Bladder microvascular endothelial cell (primary cell): ENCODE data around the gene OR10K1. TPM values are rescaled to one million over a fixed set of nuclear protein-coding genes. Genes with fewer than 3 reads are reported as not detected.

Experiments used
- total RNA-seq: library from RNA; depleted of rRNA; stranded (reverse); fragments of >200 nt; gene quantifications from 2 replicates; pipeline ENCODE4 v1.2.3, GENCODE V29; 2014

OR10K1 gene, protein sequence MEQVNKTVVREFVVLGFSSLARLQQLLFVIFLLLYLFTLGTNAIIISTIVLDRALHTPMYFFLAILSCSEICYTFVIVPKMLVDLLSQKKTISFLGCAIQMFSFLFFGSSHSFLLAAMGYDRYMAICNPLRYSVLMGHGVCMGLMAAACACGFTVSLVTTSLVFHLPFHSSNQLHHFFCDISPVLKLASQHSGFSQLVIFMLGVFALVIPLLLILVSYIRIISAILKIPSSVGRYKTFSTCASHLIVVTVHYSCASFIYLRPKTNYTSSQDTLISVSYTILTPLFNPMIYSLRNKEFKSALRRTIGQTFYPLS
- total RNA-seq, result not detected in 2 replicates

DNA sequence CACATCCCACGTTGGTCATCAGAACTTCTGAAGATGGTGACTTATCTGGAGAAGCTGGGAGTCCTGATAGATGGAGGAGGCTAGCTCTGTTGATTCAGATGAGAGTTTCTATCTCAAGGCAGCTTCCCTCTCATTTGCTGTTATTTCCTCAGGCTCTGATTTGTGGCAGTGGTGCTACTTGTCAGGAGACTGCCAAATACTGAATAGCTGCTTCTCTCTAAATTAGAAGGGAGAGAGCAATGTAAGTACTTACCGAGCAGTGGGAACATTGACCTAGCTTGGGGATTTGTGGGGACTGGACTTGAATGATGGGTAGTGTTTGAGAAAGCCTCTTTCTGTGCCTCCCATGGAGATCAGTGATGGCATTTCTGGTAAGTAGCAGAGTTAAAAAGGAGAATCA, at the start of gene OR10K1:
OR10K1 (plus strand) TSS at position 301 of the 400 bp plus-strand sequence. CDS start 3,728 bp downstream, outside the sequence.

DNA sequence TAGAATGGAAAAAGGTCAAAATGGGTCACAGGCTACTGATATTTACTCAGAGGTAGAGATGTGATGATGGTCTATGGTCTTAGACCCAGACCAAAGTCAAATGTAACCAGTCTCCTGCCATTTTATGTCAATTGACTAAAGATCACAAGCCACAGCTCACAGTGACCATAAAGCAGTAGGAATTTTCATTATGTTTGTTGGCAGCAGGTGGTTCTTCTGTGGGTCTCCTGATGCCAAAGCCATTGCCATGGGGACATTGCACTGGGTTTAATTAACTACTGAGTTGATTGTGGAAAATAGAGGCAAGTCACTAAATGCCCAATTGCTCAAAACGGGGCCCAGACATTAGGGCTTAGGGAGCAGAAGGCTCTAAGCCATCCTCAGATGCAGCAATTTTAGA, 35.5 kb upstream of the OR10K1 start, which contains the start of gene OR10K2:
OR10K2 (minus strand) TSS at position 101 of the 400 bp plus-strand sequence. CDS start 5,371 bp downstream, outside the sequence.

DNA sequence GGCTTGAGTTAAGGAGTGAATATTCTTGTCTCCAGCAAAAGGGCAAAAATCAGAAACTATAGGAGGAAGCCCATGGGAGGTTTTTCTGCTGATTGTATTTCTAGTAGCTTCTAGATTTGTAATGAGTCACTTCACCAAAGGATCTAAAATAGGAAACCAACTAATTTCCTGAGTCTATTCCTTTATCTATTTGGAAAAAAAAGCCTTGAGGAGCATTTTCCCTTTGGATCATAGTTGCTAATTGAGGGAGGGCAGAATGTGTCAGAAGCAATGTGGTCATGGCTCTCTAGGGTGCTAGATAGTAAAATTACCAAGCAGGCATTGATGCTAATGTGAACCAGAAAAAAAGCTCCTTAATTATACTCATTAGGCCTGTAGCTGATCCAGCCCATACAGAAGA, 10.3 kb downstream of the OR10K1 start, which contains the start of gene OR10R2:
OR10R2 (plus strand) TSS at position 301 of the 400 bp plus-strand sequence. CDS start 106 bp downstream, outside the sequence.

Other genes starting within 250 kb of the OR10K1 start
- not detected in 2 replicates for gene CD1A, start 207.4 kb upstream of the OR10K1 start, total RNA-seq
- not detected in 2 replicates for gene CD1C, start 171.9 kb upstream of the OR10K1 start, total RNA-seq
- not detected in 2 replicates for gene CD1B, start 130.3 kb upstream of the OR10K1 start, total RNA-seq
- gene CD1E, start 107.9 kb upstream of the OR10K1 start, total RNA-seq, result not detected in 2 replicates
- gene OR10T2, start 62.4 kb upstream of the OR10K1 start, total RNA-seq, result not detected in 2 replicates
- gene OR10K2, start 35.6 kb upstream of the OR10K1 start, total RNA-seq, result not detected in 2 replicates
- not detected in 2 replicates for gene OR10R2, start 10.4 kb downstream of the OR10K1 start, total RNA-seq
- gene OR6Y1, start 92.6 kb downstream of the OR10K1 start, total RNA-seq, result not detected in 2 replicates
- not detected in 2 replicates for gene OR6P1, start 108.7 kb downstream of the OR10K1 start, total RNA-seq
- gene OR10X1, start 118.1 kb downstream of the OR10K1 start, total RNA-seq, result not detected in 2 replicates
- not detected in 2 replicates for gene OR10Z1, start 143.4 kb downstream of the OR10K1 start, total RNA-seq
- gene SPTA1, start 224.9 kb downstream of the OR10K1 start, total RNA-seq, result 1.3 and 2.1 TPM in 2 replicates
- gene OR6K2, start 238.8 kb downstream of the OR10K1 start, total RNA-seq, result not detected in 2 replicates